NCI-H2196 (cell line): ENCODE results near the gene AKR1B15.
"Not testable (repeated sequence)": the region's sequence is repeated elsewhere in the genome, so short reads cannot be mapped to it uniquely, and the experiment has no call there.

Source experiments
- DNase-seq: peaks from one replicate; lab custom pipeline; 2025; ENCODE audit not compliant: unreplicated experiment; lab: John Stamatoyannopoulos, UW

The AKR1B15 gene

DNA sequence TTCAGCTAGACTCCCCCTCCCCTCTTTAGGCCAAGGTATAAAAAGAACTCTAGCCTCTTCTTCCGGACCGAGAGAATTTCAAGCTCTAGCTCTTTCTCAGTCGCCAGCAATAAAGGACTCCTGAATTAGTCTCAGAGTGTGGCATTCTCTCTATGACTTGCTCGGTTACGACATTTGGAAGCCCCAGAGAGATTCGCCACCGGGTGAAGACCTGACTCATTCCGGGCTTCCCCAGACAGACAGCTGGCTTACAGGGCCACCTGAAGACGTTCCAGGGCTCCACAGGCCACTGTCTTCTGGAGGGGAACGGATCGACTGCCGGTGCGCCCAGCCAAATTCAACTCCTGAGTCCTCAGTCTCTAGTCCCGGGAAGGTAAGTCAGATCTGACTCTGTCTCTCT, at the start of gene AKR1B15:
TSS of gene AKR1B15 (plus strand) at position 234 of the 400 bp plus-strand sequence. CDS start 15,510 bp downstream, outside the sequence.
- DNase-seq = no peak

- no peak for DNase-seq
Measured at GRCh38 chr7:134500406-134500805, 48.5 kb upstream of the AKR1B15 start.

GRCh38 chr7:134500982-134501381, 47.9 kb upstream of the AKR1B15 start:
- DNase-seq = no peak

DNA sequence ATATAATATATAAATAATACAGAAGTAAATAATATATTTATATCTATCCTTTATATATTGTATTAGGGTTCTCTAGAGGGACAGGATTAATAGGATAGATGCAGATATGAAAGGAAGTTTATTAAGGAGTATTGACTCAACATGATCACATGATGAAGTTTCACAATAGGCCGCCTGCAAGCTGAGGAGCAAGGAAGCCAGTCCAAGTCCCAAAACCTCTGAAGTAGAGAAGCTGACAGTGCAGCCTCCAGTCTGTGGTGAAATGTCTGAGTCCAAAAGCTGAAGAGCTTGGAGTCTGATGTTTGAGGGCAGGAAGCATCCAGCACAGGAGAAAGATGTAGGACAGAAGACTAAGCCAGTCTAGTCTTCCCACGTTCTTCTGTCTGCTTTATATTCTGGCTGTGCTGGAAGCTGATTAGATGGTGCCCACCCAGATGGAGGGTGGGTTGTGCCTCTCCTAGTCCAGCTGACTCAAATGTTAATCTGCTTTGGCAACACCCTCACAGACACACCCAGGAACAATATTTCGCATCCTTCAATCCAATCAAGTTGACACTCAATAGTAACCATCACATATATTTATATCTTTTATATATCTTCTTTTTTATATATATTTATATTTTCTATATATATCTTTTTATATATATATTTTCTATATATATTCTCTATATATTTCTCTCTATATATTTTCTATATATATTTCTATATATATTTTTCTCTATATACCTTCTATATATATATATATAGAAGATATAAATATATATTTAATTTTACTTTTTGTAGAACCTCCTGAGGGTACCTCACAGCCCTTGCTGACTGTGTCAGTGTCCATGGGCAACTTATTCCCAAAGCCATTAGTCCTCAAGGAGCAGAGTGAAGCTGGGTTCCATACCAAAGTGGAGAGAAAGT, 46.2 kb upstream of the AKR1B15 start:
- no peak for DNase-seq

GRCh38 chr7:134504660-134505164, 44.2 kb upstream of the AKR1B15 start:
- no peak for DNase-seq

DNA sequence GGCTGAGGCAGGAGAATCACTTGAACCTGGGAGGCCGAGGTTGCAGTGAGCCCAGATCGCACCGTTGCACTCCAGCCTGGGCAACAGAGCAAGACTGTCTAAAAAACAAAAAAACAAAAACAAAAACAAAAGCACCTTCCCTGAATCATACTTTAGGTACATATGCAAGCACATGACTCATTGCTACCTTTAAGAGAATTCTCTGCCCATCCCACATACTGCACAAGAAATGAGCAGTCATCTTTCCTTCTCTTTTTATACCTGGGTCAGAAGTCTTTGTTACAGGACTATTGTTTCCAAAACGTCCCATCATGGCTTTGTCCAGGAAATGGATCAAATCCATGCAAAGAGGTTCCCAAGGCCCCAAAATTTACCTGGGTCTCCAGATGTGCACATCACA, 43.1 kb upstream of the AKR1B15 start:
- DNase-seq = no peak

DNA sequence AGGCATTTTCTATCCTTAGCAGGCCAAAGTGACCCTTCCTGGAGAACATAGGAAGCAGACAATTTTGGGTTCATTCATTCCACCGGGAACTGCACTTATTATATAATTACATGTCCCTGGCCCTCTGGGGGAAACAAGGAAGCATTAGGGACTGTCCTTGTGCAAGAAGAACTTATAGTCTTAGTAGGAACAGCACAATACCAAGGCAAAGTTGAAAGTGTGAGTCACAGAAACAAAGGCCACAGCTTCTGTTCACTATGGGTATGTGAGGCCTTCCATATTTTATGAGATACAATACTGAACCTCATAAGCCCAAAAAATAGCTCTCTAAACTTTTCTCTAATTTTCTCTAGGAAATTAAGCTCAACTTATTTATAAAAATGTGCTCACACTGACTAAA, 39.9 kb upstream of the AKR1B15 start:
- no peak for DNase-seq

- no peak for DNase-seq
Measured at GRCh38 chr7:134510646-134511045, 38.3 kb upstream of the AKR1B15 start.

DNA sequence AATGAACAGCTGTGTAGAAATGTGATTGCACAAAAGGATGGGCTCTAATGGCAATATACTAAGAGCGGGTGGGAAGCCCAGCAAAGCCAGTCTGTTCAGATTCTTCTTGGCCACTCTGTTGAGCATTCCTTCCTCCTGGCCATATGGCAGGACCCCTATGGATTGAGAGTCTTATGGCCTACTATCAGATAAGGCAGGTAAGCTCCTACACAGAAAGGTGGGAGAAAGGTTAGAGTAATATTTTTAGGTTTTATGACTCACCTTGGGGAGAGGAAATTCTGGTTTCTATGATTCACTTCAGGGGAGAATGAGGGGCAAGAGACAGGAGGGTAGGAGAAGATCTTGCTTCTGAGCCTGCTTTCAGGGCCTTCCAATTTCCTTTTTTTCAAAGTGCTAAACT, 36.6 kb upstream of the AKR1B15 start:
- DNase-seq = no peak

GRCh38 chr7:134513169-134513752, 35.6 kb upstream of the AKR1B15 start:
- peak; percentile 26 for DNase-seq

DNA sequence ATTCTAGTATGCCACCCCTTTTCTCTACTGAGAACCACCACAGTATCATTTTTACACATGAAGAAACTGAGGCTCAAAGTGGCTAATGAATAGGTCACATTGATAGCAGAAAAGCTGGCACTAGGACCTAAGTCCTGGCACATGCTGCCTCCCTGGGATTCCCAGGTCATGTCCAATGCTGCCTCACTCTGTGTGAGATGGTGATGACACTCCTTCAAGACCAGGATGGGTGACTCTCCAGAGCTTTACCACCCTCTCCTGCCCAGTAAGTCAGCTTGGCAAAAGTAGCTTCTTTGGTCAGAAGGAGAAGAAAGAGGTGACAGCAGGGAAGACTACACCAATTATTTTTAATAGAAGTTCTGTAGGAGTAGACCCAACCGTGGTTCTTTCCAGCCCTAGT, 34.8 kb upstream of the AKR1B15 start:
- DNase-seq = no peak

GRCh38 chr7:134514663-134515062, 34.2 kb upstream of the AKR1B15 start:
- DNase-seq = peak; percentile 73

- no peak for DNase-seq
Measured at GRCh38 chr7:134515569-134516468, 33.1 kb upstream of the AKR1B15 start.

- DNase-seq = no peak
Measured at GRCh38 chr7:134520130-134520529, 28.8 kb upstream of the AKR1B15 start.

DNA sequence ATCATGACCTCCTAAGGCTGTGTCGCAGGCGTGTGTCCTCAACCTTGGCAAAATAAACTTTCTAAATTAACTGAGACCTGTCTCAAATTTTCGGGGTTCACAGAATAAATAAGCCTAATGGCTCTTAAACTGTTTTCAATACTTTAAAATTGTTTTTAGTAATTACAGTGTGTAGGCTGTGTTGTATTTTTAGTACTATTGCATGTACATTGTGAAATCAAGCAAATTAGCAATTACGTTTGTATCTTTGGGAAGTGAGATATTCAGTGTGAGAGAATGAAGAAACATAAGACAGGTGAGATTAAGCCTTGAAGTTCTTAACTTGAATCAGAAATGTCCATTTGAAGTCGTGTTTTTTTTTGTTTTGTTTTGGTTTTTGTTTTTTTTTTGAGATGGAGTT, 26.3 kb upstream of the AKR1B15 start:
- no peak for DNase-seq

- DNase-seq = not testable (repeated sequence)
Measured at GRCh38 chr7:134525449-134525848, 23.5 kb upstream of the AKR1B15 start.

- not testable (repeated sequence) for DNase-seq
Measured at GRCh38 chr7:134526552-134527248, 22.2 kb upstream of the AKR1B15 start.

DNA sequence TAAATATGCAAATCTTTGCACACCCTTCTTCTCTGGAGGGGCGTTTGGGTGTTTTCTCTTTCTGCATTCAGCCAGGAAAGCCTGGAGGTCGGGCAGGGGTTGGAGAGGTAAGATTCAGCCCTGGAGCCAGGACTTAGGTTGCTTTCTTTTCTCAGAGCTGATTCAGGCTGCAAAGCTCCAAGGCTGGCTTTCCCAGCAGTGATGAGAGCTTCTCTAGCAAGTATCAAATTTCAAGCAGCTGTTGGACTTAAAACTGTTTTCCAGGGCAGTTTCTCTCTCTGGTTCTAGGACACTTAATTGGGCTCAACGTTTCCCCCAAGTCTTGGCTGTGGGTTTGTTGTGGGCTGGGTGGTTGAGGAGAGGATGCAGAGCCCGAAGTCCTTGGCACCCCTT, 20.9 kb upstream of the AKR1B15 start:
- no peak for DNase-seq

- no peak for DNase-seq
Measured at GRCh38 chr7:134528749-134529148, 20.2 kb upstream of the AKR1B15 start.

DNA sequence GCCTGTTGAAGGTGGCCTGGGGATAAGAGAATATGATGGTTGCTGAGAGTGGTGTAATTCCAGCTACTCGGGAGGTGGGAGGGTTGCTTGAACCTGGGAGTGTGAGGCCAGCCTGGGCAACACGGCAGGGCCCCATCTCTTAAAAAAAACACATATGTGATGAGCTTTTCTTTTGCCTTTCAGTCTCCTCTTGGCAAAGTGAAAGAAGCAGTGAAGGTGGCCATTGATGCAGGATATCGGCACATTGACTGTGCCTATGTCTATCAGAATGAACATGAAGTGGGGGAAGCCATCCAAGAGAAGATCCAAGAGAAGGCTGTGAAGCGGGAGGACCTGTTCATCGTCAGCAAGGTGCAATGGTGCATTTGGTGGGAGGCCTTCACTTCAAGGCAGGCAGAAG, 18.4 kb upstream of the AKR1B15 start:
- no peak for DNase-seq
